ENCODE data around the gene SPTLC3. TPM values are rescaled to one million over a fixed set of nuclear protein-coding genes. Genes with fewer than 3 reads are reported as not detected.
A peak's percentile ranks its signal among the peaks of the same experiment; 100 is the strongest.

Gene SPTLC3
- total RNA-seq: 10 to 100 TPM in 3 of 4 donors, 1 to 10 TPM in 1; 9.2 to 17.1 (median 13.9) TPM

GRCh38 chr20:13008761-13009681 lies at the start of gene SPTLC3:
Gene SPTLC3 (plus strand): TSS chr20:13008972. CDS start chr20:13009268, 296 bp downstream.
- H3K4me1 ChIP-seq: peaks cover 0 to 22% (median 10%) of the 10 kb centered on the region in 4 donors
- WGBS, 2 donors: 9 to 10% methylated on average over 9 of the region's 9 CpGs
- no peaks in the 10 kb centered on the region for H3K36me3 ChIP-seq
- TF ChIP-seq POLR2A (IDR thresholded peaks at IDR 0.05) (peak in 1 of 2 donors; percentile 31), CTCF (IDR thresholded peaks at IDR 0.05) (peak in 1 of 5 experiments; percentile 7), EP300 (IDR thresholded peaks at IDR 0.05) (peak in 1 of 2 donors; percentile 69)
- H3K27me3 ChIP-seq: no peaks in the 10 kb centered on the region
- H3K9me3 ChIP-seq: no peaks in the 10 kb centered on the region
- H3K27ac ChIP-seq: peak within 1 kb of the TSS; percentile 44 to 87 (median 70)
- peak within 1 kb of the TSS; percentile 17 to 49 (median 23) for H3K4me3 ChIP-seq
- DNase-seq (ENCODE audit: low spot score in 2 of 2): peak; percentile 15 to 51

- TF ChIP-seq CTCF (IDR thresholded peaks at IDR 0.05) (no peak), POLR2A (IDR thresholded peaks at IDR 0.05) (no peak), EP300 (IDR thresholded peaks at IDR 0.05) (no peak)
- no peak for DNase-seq (ENCODE audit: low spot score in 2 of 2)
- no peaks in the 10 kb centered on the region for H3K4me1 ChIP-seq
- H3K27me3 ChIP-seq: no peaks in the 10 kb centered on the region
- 67 to 73% methylated on average over 4 of the region's 4 CpGs for WGBS, 2 donors
- no peaks in the 10 kb centered on the region for H3K9me3 ChIP-seq
- H3K4me3 ChIP-seq: no peak overlapping the region
- no peak overlapping the region for H3K27ac ChIP-seq
- no peaks in the 10 kb centered on the region for H3K36me3 ChIP-seq
These were observed 47.0 kb upstream of the SPTLC3 start for GRCh38 chr20:12961725-12962124.

- Histone ChIP-seq H3K27me3 (no peaks in the 10 kb centered on the region), H3K27ac (no peak overlapping the region), H3K36me3 (no peaks in the 10 kb centered on the region), H3K9me3 (no peaks in the 10 kb centered on the region), H3K4me3 (no peak overlapping the region), H3K4me1 (no peaks in the 10 kb centered on the region)
- DNase-seq (ENCODE audit: low spot score in 2 of 2): no peak
- WGBS, 2 donors: 35 to 44% methylated on average over 2 of the region's 2 CpGs
- TF ChIP-seq CTCF (IDR thresholded peaks at IDR 0.05): no peak
- no peak for TF ChIP-seq POLR2A (IDR thresholded peaks at IDR 0.05)
- no peak for TF ChIP-seq EP300 (IDR thresholded peaks at IDR 0.05)
These were observed 45.9 kb upstream of the SPTLC3 start for GRCh38 chr20:12962895-12963294.

GRCh38 chr20:12963416-12963815 lies 45.4 kb upstream of the SPTLC3 start:
- no peak for DNase-seq (ENCODE audit: low spot score in 2 of 2)
- 26 to 36% methylated on average over 3 of the region's 3 CpGs for WGBS, 2 donors

More at GRCh38 chr20:12963416-12963815, 45.4 kb upstream of the SPTLC3 start:
- no peaks in the 10 kb centered on the region for H3K4me1 ChIP-seq
- no peak overlapping the region for H3K4me3 ChIP-seq
- TF ChIP-seq EP300 (IDR thresholded peaks at IDR 0.05) (no peak), POLR2A (IDR thresholded peaks at IDR 0.05) (no peak), CTCF (IDR thresholded peaks at IDR 0.05) (no peak)
- no peaks in the 10 kb centered on the region for H3K36me3 ChIP-seq
- H3K27ac ChIP-seq: no peak overlapping the region
- no peaks in the 10 kb centered on the region for H3K27me3 ChIP-seq
- H3K9me3 ChIP-seq: no peaks in the 10 kb centered on the region

All from tibial nerve (tissue), 4 donors.